Neural cell (in vitro differentiated cells): ENCODE measurements around the gene DNAJC6. TPM values are rescaled to one million over a fixed set of nuclear protein-coding genes. Genes with fewer than 3 reads are reported as not detected.
A peak's percentile ranks its signal among the peaks of the same experiment; 100 is the strongest.

ENCODE experiments used
- H2AFZ ChIP-seq: fragments of 200-600, 300-800 bp; sonication (generic), shearing (Covaris generic); 2 replicates; pipeline ENCODE4 v1.6.0; 2014; ENCODE audit warnings: low read depth, mild to moderate bottlenecking, antibody characterized with exemption, low read length, moderate library complexity
- H3F3A ChIP-seq: fragments of 200-600 bp; shearing (Covaris generic); 2 replicates; pipeline ENCODE4 v1.6.1; 2016; ENCODE audit warnings: mild to moderate bottlenecking, moderate library complexity, mixed read lengths, antibody characterized with exemption, low read length; ENCODE audit not compliant: insufficient read depth, poor library complexity, severe bottlenecking
- H3K27ac ChIP-seq: fragments of 200-600, 300-800 bp; sonication (generic), shearing (Covaris generic); 2 replicates; pipeline ENCODE4 v1.5.1; 2014; ENCODE audit warnings: mild to moderate bottlenecking, low read length, moderate library complexity
- H3K27me3 ChIP-seq: fragments of 300-800, 200-600 bp; sonication (generic), shearing (Covaris generic); 2 replicates; pipeline ENCODE4 v1.6.0; 2014; ENCODE audit warnings: mild to moderate bottlenecking, low read depth, low read length, moderate library complexity; ENCODE audit not compliant: insufficient read depth
- H3K36me3 ChIP-seq: fragments of 300-800, 200-600 bp; sonication (generic), shearing (Covaris generic); 2 replicates; pipeline ENCODE4 v1.5.1; 2014; ENCODE audit warnings: mild to moderate bottlenecking, antibody characterized with exemption, low read length, moderate library complexity; ENCODE audit not compliant: insufficient read depth
- H3K4me2 ChIP-seq: fragments of 300-800, 200-600 bp; sonication (generic), shearing (Covaris generic); 2 replicates; pipeline ENCODE4 v1.6.0; 2014; ENCODE audit warnings: mild to moderate bottlenecking, low read length
- H3K4me3 ChIP-seq: fragments of 300-800, 200-600 bp; sonication (generic), shearing (Covaris generic); 2 replicates; pipeline ENCODE4 v1.5.1; 2014; ENCODE audit warnings: mild to moderate bottlenecking, low read length, moderate library complexity
- H3K79me2 ChIP-seq: fragments of 200-600 bp; shearing (Covaris generic); replicated peaks from 2 replicates; pipeline ENCODE4 v1.6.0; 2014; ENCODE audit warnings: mild to moderate bottlenecking, low read length, moderate library complexity; ENCODE audit not compliant: insufficient read depth
- H3K9ac ChIP-seq: fragments of 300-800, 200-600 bp; sonication (generic), shearing (Covaris generic); 2 replicates; pipeline ENCODE4 v1.6.1; 2016; ENCODE audit warnings: mild to moderate bottlenecking, low read length, mixed read lengths
- H3K9me2 ChIP-seq: fragments of 200-600 bp; shearing (Covaris generic); 2 replicates; pipeline ENCODE4 v1.6.1; 2016; ENCODE audit warnings: mild to moderate bottlenecking, low read length, mixed read lengths; ENCODE audit not compliant: insufficient read depth
- H3K9me3 ChIP-seq: fragments of 200-600, 300-800 bp; sonication (generic), shearing (Covaris generic); 2 replicates; pipeline ENCODE4 v1.6.1; 2016; ENCODE audit warnings: mild to moderate bottlenecking, mixed run types, low read length, moderate library complexity, mixed read lengths
- H4K20me1 ChIP-seq: fragments of 200-600 bp; shearing (Covaris generic); 2 replicates; pipeline ENCODE4 v1.6.1; 2016; ENCODE audit warnings: mild to moderate bottlenecking, mixed run types; ENCODE audit not compliant: insufficient read depth
- CTCF ChIP-seq: fragments of 450-650 bp; IDR thresholded peaks from 2 replicates; pipeline ENCODE4 v1.5.1; 2014; ENCODE audit warnings: antibody characterized with exemption, mild to moderate bottlenecking, moderate library complexity; ENCODE audit not compliant: poor library complexity, severe bottlenecking
- EP300 ChIP-seq: fragments of 450-650 bp; conservative IDR thresholded peaks from 2 replicates; pipeline ENCODE4 v1.6.1; 2014; ENCODE audit warnings: antibody characterized with exemption, mild to moderate bottlenecking, moderate library complexity; ENCODE audit not compliant: poor library complexity, severe bottlenecking
- EZH2 ChIP-seq: fragments of 200-600, 300-800 bp; shearing (Covaris generic), sonication (generic); IDR thresholded peaks from 2 replicates; pipeline ENCODE4 v1.6.1; 2014; ENCODE audit warnings: antibody characterized with exemption, low read length, borderline replicate concordance, mild to moderate bottlenecking; ENCODE audit not compliant: insufficient read depth, poor library complexity, severe bottlenecking
- MXI1 ChIP-seq: fragments of 450-650 bp; conservative IDR thresholded peaks from 2 replicates; pipeline ENCODE4 v1.6.1; 2014; ENCODE audit warnings: antibody characterized with exemption, mild to moderate bottlenecking; ENCODE audit not compliant: poor library complexity, severe bottlenecking
- POLR2AphosphoS5 ChIP-seq: IDR thresholded peaks from 2 replicates; pipeline ENCODE4 v1.6.1; 2012
- RAD21 ChIP-seq: fragments of 450-650 bp; conservative IDR thresholded peaks from 2 replicates; pipeline ENCODE4 v1.6.1; 2014; ENCODE audit warnings: antibody characterized with exemption, mild to moderate bottlenecking, moderate library complexity
- SMC3 ChIP-seq: fragments of 450-650 bp; conservative IDR thresholded peaks from 2 replicates; pipeline ENCODE4 v1.6.1; 2014; ENCODE audit warnings: antibody characterized with exemption, mild to moderate bottlenecking, moderate library complexity; ENCODE audit not compliant: poor library complexity
- TAF1 ChIP-seq: IDR thresholded peaks from 2 replicates; pipeline ENCODE4 v1.6.1; 2012; ENCODE audit warnings: low read depth
- polyA plus RNA-seq: library from polyadenylated mRNA; depleted of rRNA; stranded (reverse); fragments of >200 nt; gene quantifications from 2 replicates; pipeline ENCODE4 v1.2.3, GENCODE V29; 2014
- TF ChIP-seq, protein P1 (sequence below): IDR thresholded peaks from 2 replicates; pipeline ENCODE4 v1.6.1; 2012; ENCODE audit warnings: borderline replicate concordance

Gene DNAJC6
- polyA plus RNA-seq, 1 donor from 2014 or later = 47.1 TPM

GRCh38 chr1:65420590-65421350, 111.4 kb downstream of the DNAJC6 start, which contains the start of the genes LEPR and LEPROT:
TSS of gene LEPR (plus strand) at chr1:65420668. CDS start at chr1:65565566, 144,898 bp downstream.
TSS of gene LEPROT (plus strand) at chr1:65420668. CDS start at chr1:65420725, 57 bp downstream.
- peaks cover 18% of the 10 kb centered on the region for H3K79me2 ChIP-seq
- H4K20me1 ChIP-seq = no peaks in the 10 kb centered on the region
- peak within 1 kb of the TSS; percentile 93 for H2AFZ ChIP-seq
- no peaks in the 10 kb centered on the region for H3K36me3 ChIP-seq
- H3K4me2 ChIP-seq = peak within 1 kb of the TSS; percentile 45
- peak within 1 kb of the TSS; percentile 66 for H3K27ac ChIP-seq
- TF ChIP-seq POLR2AphosphoS5 (peak; percentile 53), MXI1 (peak; percentile 47), EZH2 (no peak), SMC3 (no peak), TAF1 (no peak), RAD21 (peak; percentile 9), CTCF (no peak), EP300 (no peak)
- TF ChIP-seq, protein P1, sequence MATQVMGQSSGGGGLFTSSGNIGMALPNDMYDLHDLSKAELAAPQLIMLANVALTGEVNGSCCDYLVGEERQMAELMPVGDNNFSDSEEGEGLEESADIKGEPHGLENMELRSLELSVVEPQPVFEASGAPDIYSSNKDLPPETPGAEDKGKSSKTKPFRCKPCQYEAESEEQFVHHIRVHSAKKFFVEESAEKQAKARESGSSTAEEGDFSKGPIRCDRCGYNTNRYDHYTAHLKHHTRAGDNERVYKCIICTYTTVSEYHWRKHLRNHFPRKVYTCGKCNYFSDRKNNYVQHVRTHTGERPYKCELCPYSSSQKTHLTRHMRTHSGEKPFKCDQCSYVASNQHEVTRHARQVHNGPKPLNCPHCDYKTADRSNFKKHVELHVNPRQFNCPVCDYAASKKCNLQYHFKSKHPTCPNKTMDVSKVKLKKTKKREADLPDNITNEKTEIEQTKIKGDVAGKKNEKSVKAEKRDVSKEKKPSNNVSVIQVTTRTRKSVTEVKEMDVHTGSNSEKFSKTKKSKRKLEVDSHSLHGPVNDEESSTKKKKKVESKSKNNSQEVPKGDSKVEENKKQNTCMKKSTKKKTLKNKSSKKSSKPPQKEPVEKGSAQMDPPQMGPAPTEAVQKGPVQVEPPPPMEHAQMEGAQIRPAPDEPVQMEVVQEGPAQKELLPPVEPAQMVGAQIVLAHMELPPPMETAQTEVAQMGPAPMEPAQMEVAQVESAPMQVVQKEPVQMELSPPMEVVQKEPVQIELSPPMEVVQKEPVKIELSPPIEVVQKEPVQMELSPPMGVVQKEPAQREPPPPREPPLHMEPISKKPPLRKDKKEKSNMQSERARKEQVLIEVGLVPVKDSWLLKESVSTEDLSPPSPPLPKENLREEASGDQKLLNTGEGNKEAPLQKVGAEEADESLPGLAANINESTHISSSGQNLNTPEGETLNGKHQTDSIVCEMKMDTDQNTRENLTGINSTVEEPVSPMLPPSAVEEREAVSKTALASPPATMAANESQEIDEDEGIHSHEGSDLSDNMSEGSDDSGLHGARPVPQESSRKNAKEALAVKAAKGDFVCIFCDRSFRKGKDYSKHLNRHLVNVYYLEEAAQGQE = peak; percentile 30
- peak within 1 kb of the TSS; percentile 92 for H3K4me3 ChIP-seq
- H3K9ac ChIP-seq = peak within 1 kb of the TSS; percentile 77
- H3K9me3 ChIP-seq = no peaks in the 10 kb centered on the region
- no peaks in the 10 kb centered on the region for H3K27me3 ChIP-seq
- no peaks in the 10 kb centered on the region for H3K9me2 ChIP-seq
- peaks cover 6% of the 10 kb centered on the region for H3F3A ChIP-seq

- Histone ChIP-seq H3K27me3 (no peaks in the 10 kb centered on the region), H3K79me2 (peaks cover 18% of the 10 kb centered on the region), H3K4me3 (peak overlapping the region; percentile 92), H3K9ac (peak overlapping the region; percentile 77), H4K20me1 (no peaks in the 10 kb centered on the region), H3K9me3 (no peaks in the 10 kb centered on the region), H3K27ac (peak overlapping the region; percentile 66), H2AFZ (peak overlapping the region; percentile 93), H3F3A (peaks cover 6% of the 10 kb centered on the region), H3K36me3 (no peaks in the 10 kb centered on the region), H3K4me2 (peak overlapping the region; percentile 45), H3K9me2 (no peaks in the 10 kb centered on the region)
- TF ChIP-seq POLR2AphosphoS5 (no peak), SMC3 (no peak), RAD21 (no peak), CTCF (no peak), MXI1 (no peak), EP300 (no peak), EZH2 (no peak)
Observed at GRCh38 chr1:65421351-65422025, 112.1 kb downstream of the DNAJC6 start.
